ENCODE results near the gene C16orf74. TPM values are rescaled to one million over a fixed set of nuclear protein-coding genes. Genes with fewer than 3 reads are reported as not detected.

The C16orf74 gene
- total and polyA plus RNA-seq, 2 donors (not counting 1 experiment from before 2014, with no cell fraction given), result 73.0 to 83.3 TPM

- Histone ChIP-seq H3K4me1 (ENCODE audit: control insufficient read depth in 2 of 2, insufficient read depth in 2 of 2, low read length in 2 of 2) (peaks cover 30 to 38% of the 10 kb centered on the region in 2 donors), H3K4me3 (ENCODE audit: control extremely low read depth in 1 of 5, extremely low read depth in 1 of 5, insufficient read depth in 1 of 5, low read depth in 2 of 5, low read length in 4 of 5) (no peak overlapping the region), H3K9ac (ENCODE audit: low read length) (no peak overlapping the region), H4K20me1 (ENCODE audit: control insufficient read depth, insufficient read depth, low read length, poor library complexity, severe bottlenecking) (peaks cover 65% of the 10 kb centered on the region), H3K27me3 (replicated peaks in 1 of 4; ENCODE audit: control extremely low read depth in 1 of 4, control insufficient read depth in 3 of 4, insufficient read depth in 4 of 4, low read length in 3 of 4) (no peaks in the 10 kb centered on the region), H3K27ac (ENCODE audit: low read length in 2 of 2) (no peak overlapping the region), H3K79me2 (ENCODE audit: control insufficient read depth, insufficient read depth, low read length) (peaks cover 75% of the 10 kb centered on the region), H3K9me3 (ENCODE audit: control extremely low read depth in 1 of 3, control insufficient read depth in 2 of 3, insufficient read depth in 1 of 3, low read length in 2 of 3) (no peaks in the 10 kb centered on the region), H2AFZ (ENCODE audit: insufficient read depth, low read depth, low read length, poor library complexity, severe bottlenecking) (no peak overlapping the region), H3K36me3 (replicated peaks in 1 of 2; ENCODE audit: control extremely low read depth in 1 of 2, control insufficient read depth in 1 of 2, extremely low read depth in 1 of 2, insufficient read depth in 2 of 2, low read length in 1 of 2) (peaks cover 0 to 23% of the 10 kb centered on the region in 2 experiments), H3K4me2 (replicated peaks; ENCODE audit: low read depth, low read length, poor library complexity, severe bottlenecking) (no peak overlapping the region)
- 77% methylated on average over 10 of the region's 13 CpGs for WGBS (ENCODE audit: insufficient coverage)
- ATAC-seq (ENCODE audit: low read depth) (no peak), DNase-seq (no peak)
- no peaks in the 10 kb centered on the region for H3K27me3 Mint-ChIP-seq
- H3K4me3 Mint-ChIP-seq, result no peak overlapping the region
- no peaks in the 10 kb centered on the region for H3K9me3 Mint-ChIP-seq (ENCODE audit: insufficient read depth)
- intact Hi-C loops (cut with micrococcal nuclease), result no loop called here
- TF ChIP-seq CTCF (IDR thresholded peaks at IDR 0.05) (no peak), EZH2 (IDR thresholded peaks at IDR 0.05; ENCODE audit: borderline replicate concordance, insufficient read depth, low read depth, low read length, poor library complexity, severe bottlenecking) (no peak)
- ChIA-PET CTCF (no interaction called here), POLR2A (interaction anchor here (0.5 kb wide), 1 partner anchor 145 kb away, joined by 4 read pairs; no protein-coding TSS in a partner anchor)
- peaks cover 33% of the 10 kb centered on the region for H3K4me1 Mint-ChIP-seq
- H3K27ac Mint-ChIP-seq, result no peak overlapping the region
Observed at GRCh38 chr16:85733155-85733838, 17.6 kb downstream of the C16orf74 start.

GRCh38 chr16:85731179-85731578, 19.7 kb downstream of the C16orf74 start:
- DNase-seq (no peak), ATAC-seq (ENCODE audit: low read depth) (no peak)
- no peak overlapping the region for H2AFZ ChIP-seq (ENCODE audit: insufficient read depth, low read depth, low read length, poor library complexity, severe bottlenecking)
- peaks cover 18 to 25% of the 10 kb centered on the region in 2 donors for H3K4me1 ChIP-seq (ENCODE audit: control insufficient read depth in 2 of 2, insufficient read depth in 2 of 2, low read length in 2 of 2)
- 69% methylated on average over 4 of the region's 5 CpGs for WGBS (ENCODE audit: insufficient coverage)
- Mint-ChIP-seq H3K4me1 (peaks cover 18% of the 10 kb centered on the region), H3K27me3 (no peaks in the 10 kb centered on the region), H3K27ac (no peak overlapping the region), H3K9me3 (ENCODE audit: insufficient read depth) (no peaks in the 10 kb centered on the region), H3K4me3 (no peak overlapping the region)
- intact Hi-C loops (cut with micrococcal nuclease), result no loop called here
- no peak overlapping the region for H3K9ac ChIP-seq (ENCODE audit: low read length)
- H3K36me3 ChIP-seq (replicated peaks in 1 of 2; ENCODE audit: control extremely low read depth in 1 of 2, control insufficient read depth in 1 of 2, extremely low read depth in 1 of 2, insufficient read depth in 2 of 2, low read length in 1 of 2), result peaks cover 4 to 30% of the 10 kb centered on the region in 2 experiments
- no peak overlapping the region for H3K27ac ChIP-seq (ENCODE audit: low read length in 2 of 2)
- peaks cover 76% of the 10 kb centered on the region for H4K20me1 ChIP-seq (ENCODE audit: control insufficient read depth, insufficient read depth, low read length, poor library complexity, severe bottlenecking)
- POLR2A ChIA-PET, result no interaction called here
- CTCF ChIA-PET, result interaction anchor here (0.9 kb wide), 1 partner anchor 12 kb away, joined by 3 read pairs; no protein-coding TSS in a partner anchor
- peaks cover 70% of the 10 kb centered on the region for H3K79me2 ChIP-seq (ENCODE audit: control insufficient read depth, insufficient read depth, low read length)
- H3K27me3 ChIP-seq (replicated peaks in 1 of 4; ENCODE audit: control extremely low read depth in 1 of 4, control insufficient read depth in 3 of 4, insufficient read depth in 4 of 4, low read length in 3 of 4), result no peaks in the 10 kb centered on the region
- TF ChIP-seq CTCF (IDR thresholded peaks at IDR 0.05) (no peak), EZH2 (IDR thresholded peaks at IDR 0.05; ENCODE audit: borderline replicate concordance, insufficient read depth, low read depth, low read length, poor library complexity, severe bottlenecking) (no peak)
- H3K9me3 ChIP-seq (ENCODE audit: control extremely low read depth in 1 of 3, control insufficient read depth in 2 of 3, insufficient read depth in 1 of 3, low read length in 2 of 3), result no peaks in the 10 kb centered on the region
- H3K4me2 ChIP-seq (replicated peaks; ENCODE audit: low read depth, low read length, poor library complexity, severe bottlenecking), result no peak overlapping the region
- H3K4me3 ChIP-seq (ENCODE audit: control extremely low read depth in 1 of 5, extremely low read depth in 1 of 5, insufficient read depth in 1 of 5, low read depth in 2 of 5, low read length in 4 of 5), result no peak overlapping the region

Measured in B cell (primary cell).